COLO668 (cell line): ENCODE data around the gene PAIP2.

Experiments
- DNase-seq: peaks from one replicate; lab custom pipeline; 2025; ENCODE audit not compliant: unreplicated experiment; lab: John Stamatoyannopoulos, UW

Gene PAIP2

GRCh38 chr5:139390639-139391569, 49.2 kb downstream of the PAIP2 start:
- no peak for DNase-seq

DNA sequence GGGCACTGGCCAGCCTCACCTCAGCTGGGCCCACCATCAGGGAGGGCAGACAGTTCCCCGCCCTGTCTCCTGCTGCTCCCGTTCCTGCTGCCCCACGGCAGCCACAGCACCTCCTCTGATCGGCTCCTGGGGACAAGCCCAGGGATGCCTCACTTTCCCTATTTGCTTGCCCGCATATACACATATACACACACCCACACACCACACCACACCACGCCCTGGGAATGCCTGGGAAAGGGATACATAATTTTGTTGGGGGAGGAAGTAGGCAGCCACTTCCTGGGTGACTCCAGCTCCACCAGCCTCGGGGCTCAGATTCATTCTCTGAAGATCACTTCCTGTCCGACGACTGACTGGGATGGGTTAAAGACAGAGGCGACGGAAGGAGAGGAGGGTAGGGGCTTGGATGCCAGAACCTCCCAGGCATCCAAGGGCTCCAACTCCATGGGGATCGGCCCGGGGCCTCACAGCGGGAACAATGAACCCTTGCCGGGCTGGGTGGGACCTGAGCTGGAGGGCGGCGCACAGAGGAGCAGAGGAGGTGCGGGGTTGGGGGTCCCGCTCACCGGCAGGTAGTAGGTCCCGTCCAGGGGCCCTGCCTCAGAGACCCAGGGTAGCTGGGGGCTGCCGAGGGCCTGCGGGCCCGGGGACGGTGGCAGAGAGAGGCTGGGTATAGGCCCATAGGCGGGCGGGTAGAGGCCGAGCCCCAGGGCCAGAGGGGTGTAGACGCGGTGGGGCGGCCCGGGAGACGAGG, 50.1 kb downstream of the PAIP2 start:
- DNase-seq, result no peak

GRCh38 chr5:139392324-139392677, 50.6 kb downstream of the PAIP2 start:
- DNase-seq, result no peak

- DNase-seq, result peak; percentile 68
These were observed 51.2 kb downstream of the PAIP2 start for GRCh38 chr5:139392678-139393496.

GRCh38 chr5:139393497-139394122, 52.0 kb downstream of the PAIP2 start:
- DNase-seq, result no peak

- DNase-seq, result peak; percentile 18
These were observed 52.5 kb downstream of the PAIP2 start for GRCh38 chr5:139394123-139394653.

GRCh38 chr5:139394654-139395566, 53.3 kb downstream of the PAIP2 start, which contains the start of gene PROB1:
Gene PROB1 (minus strand): TSS chr5:139395104. CDS start chr5:139395081, 23 bp downstream.
- no peak for DNase-seq

- no peak for DNase-seq
These were observed 54.4 kb downstream of the PAIP2 start for GRCh38 chr5:139395844-139396640.

- no peak for DNase-seq
These were observed 55.0 kb downstream of the PAIP2 start for GRCh38 chr5:139396691-139397090.

DNA sequence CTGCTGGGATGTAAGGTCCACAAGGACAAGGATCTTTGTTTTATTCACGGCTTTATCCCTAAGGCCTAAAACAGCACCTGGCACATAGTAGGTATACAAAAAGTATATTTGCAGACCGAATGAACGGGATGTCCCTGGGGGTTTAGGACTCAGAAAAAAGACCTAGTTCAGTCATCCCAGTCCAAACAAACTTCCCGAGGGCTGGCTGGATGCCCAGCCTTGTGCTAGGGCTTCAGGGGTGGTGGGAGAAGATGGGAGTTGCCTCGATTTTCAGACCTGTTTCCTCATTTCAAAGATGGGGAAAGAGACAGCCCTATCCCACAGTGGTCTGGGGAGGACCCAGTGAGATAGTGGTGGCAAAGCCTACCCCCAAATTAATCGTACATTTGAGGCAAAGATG, 56.3 kb downstream of the PAIP2 start:
- no peak for DNase-seq

DNA sequence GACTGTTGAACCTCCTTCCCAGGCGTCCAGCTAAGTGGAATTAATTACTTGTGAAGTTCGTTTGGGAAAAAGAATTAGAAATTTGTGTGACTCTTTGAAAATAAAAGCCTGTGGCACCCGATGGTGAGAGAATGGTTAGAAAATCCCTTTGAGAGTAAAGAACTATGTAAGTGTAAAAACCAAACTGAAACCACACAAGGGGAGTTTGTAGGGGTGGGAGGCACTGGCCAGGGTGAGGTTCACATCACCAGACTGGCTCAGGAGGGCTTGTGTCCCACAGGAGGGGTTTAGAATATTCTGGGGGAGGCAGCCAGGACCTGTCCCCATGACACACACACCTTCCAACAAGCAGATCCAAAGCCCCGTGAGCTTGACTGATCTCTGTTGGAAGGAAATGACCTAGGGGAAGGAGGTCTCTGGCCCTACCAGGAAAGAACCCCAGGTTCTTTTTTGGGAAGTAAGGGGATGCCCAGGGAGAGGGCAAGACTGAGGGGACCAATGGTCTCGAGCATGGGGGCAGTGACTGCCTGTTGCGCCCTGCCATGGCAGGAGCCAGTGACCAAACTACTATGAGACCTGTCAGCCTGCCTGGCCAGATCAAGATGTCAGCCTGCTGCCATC, 58.0 kb downstream of the PAIP2 start:
- no peak for DNase-seq

DNA sequence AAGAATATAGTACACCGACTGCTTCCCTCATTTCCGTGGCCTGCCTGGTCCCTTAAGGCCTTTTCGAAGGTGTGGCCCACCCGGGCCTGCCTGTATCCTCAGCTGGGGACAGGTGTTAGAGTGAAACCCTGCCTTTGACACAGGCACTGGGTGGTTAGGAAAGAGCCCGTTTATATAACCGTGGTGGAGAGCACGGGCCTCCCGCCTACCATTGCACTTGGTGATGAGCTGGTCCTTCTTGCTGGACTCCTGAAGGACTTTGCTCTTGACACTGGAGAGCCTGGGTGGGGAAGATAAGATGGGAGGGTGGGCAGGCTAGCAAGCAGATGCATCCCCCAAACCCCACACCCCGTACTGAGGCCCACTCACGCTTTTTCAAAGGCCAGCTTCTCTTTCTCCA, 59.9 kb downstream of the PAIP2 start:
- DNase-seq, result no peak

- DNase-seq, result peak; percentile 29
These were observed 61.0 kb downstream of the PAIP2 start for GRCh38 chr5:139402561-139403158.

DNA sequence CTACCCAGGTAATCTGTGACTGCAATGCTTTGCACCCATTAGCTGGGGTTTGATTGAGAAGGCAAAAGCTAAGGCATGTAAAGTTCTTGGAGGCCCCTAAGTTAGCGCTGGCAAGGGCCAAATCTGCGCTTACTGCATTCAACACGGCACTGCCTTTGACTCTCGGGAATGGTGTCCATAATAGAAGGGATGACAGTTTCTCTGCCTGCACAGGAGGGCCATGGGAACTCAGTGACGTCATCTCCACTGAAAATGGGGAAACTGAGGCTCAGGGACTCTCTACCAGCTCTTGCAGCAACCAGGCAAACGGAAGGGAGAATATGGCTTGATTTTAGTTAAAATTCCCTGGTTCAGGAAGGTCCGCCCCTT, 61.7 kb downstream of the PAIP2 start:
- DNase-seq, result no peak

GRCh38 chr5:139403787-139404483, 62.3 kb downstream of the PAIP2 start, which contains the start of gene SPATA24:
Gene SPATA24 (minus strand): TSS chr5:139404089. CDS start chr5:139404060, 29 bp downstream.
- peak; percentile 93 for DNase-seq

DNA sequence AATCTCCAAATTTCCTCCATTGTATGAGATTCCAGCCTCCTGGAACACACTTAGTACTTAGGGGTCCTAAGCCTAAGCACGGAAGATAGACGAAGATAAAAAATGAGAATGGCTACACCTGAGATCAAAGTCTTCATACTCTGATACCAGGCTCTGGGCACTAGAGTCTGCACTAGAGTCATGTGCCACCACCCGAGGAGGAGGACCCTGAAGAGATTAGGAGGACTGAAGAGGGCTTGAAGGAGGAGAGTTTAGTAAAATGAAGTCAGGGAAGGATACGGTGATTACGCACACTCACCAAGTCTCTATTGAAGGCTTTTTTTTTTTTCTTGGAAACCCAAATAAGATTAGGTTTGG, 62.8 kb downstream of the PAIP2 start:
- DNase-seq, result no peak

GRCh38 chr5:139406963-139407362, 65.3 kb downstream of the PAIP2 start:
- DNase-seq, result no peak
